ENCODE measurements around the gene CDK5RAP2.

- TF ChIP-seq CTCF (IDR thresholded peaks at IDR 0.05) = no peak
- TF ChIP-seq POLR2A (IDR thresholded peaks at IDR 0.05) = no peak
Measured at GRCh38 chr9:120436446-120436845, 143.5 kb downstream of the CDK5RAP2 start.

Measured in Peyer's patch (tissue), 4 donors.